ENCODE results near the gene FLT1.

FLT1 gene

GRCh38 chr13:28434926-28435325 lies 60.0 kb downstream of the FLT1 start:
- DNase-seq (ENCODE audit: extremely low read depth in 1 of 2, low read depth in 1 of 2): no peak

GRCh38 chr13:28432816-28433560 lies 61.9 kb downstream of the FLT1 start:
- no peak for DNase-seq (ENCODE audit: extremely low read depth in 1 of 2, low read depth in 1 of 2)

GRCh38 chr13:28429685-28430290 lies 65.1 kb downstream of the FLT1 start:
- no peak for DNase-seq (ENCODE audit: extremely low read depth in 1 of 2, low read depth in 1 of 2)

- no peak for DNase-seq (ENCODE audit: extremely low read depth in 1 of 2, low read depth in 1 of 2)
These were observed 65.8 kb downstream of the FLT1 start for GRCh38 chr13:28429096-28429495.

GRCh38 chr13:28426381-28426780 lies 68.5 kb downstream of the FLT1 start:
- no peak for DNase-seq (ENCODE audit: extremely low read depth in 1 of 2, low read depth in 1 of 2)

- DNase-seq (ENCODE audit: extremely low read depth in 1 of 2, low read depth in 1 of 2): no peak
These were observed 69.1 kb downstream of the FLT1 start for GRCh38 chr13:28425793-28426192.

GRCh38 chr13:28424541-28424940 lies 70.4 kb downstream of the FLT1 start:
- no peak for DNase-seq (ENCODE audit: extremely low read depth in 1 of 2, low read depth in 1 of 2)

GRCh38 chr13:28423010-28423409 lies 71.9 kb downstream of the FLT1 start:
- DNase-seq (ENCODE audit: extremely low read depth in 1 of 2, low read depth in 1 of 2): no peak

GRCh38 chr13:28421676-28422410 lies 73.1 kb downstream of the FLT1 start:
- no peak for DNase-seq (ENCODE audit: extremely low read depth in 1 of 2, low read depth in 1 of 2)

GRCh38 chr13:28420704-28421103 lies 74.2 kb downstream of the FLT1 start:
- DNase-seq (ENCODE audit: extremely low read depth in 1 of 2, low read depth in 1 of 2): no peak

- DNase-seq (ENCODE audit: extremely low read depth in 1 of 2, low read depth in 1 of 2): no peak
These were observed 78.9 kb downstream of the FLT1 start for GRCh38 chr13:28415994-28416421.

- no peak for DNase-seq (ENCODE audit: extremely low read depth in 1 of 2, low read depth in 1 of 2)
These were observed 80.9 kb downstream of the FLT1 start for GRCh38 chr13:28413999-28414398.

- no peak for DNase-seq (ENCODE audit: extremely low read depth in 1 of 2, low read depth in 1 of 2)
These were observed 81.9 kb downstream of the FLT1 start for GRCh38 chr13:28412981-28413380.

- DNase-seq (ENCODE audit: extremely low read depth in 1 of 2, low read depth in 1 of 2): no peak
These were observed 83.0 kb downstream of the FLT1 start for GRCh38 chr13:28411831-28412353.

GRCh38 chr13:28410096-28410495 lies 84.8 kb downstream of the FLT1 start:
- no peak for DNase-seq (ENCODE audit: extremely low read depth in 1 of 2, low read depth in 1 of 2)

GRCh38 chr13:28409648-28410047 lies 85.3 kb downstream of the FLT1 start:
- no peak for DNase-seq (ENCODE audit: extremely low read depth in 1 of 2, low read depth in 1 of 2)

GRCh38 chr13:28408863-28409262 lies 86.1 kb downstream of the FLT1 start:
- no peak for DNase-seq (ENCODE audit: extremely low read depth in 1 of 2, low read depth in 1 of 2)

- no peak for DNase-seq (ENCODE audit: extremely low read depth in 1 of 2, low read depth in 1 of 2)
These were observed 86.6 kb downstream of the FLT1 start for GRCh38 chr13:28408235-28408848.

- no peak for DNase-seq (ENCODE audit: extremely low read depth in 1 of 2, low read depth in 1 of 2)
These were observed 88.1 kb downstream of the FLT1 start for GRCh38 chr13:28406733-28407266.

GRCh38 chr13:28402057-28402381 lies 92.9 kb downstream of the FLT1 start:
- no peak for DNase-seq (ENCODE audit: extremely low read depth in 1 of 2, low read depth in 1 of 2)

Data from activated CD8-positive, alpha-beta memory T cell treated with anti-CD3 and anti-CD28 coated beads for 1 hour (primary cell).